ENCODE data around the gene SMAP1.

SMAP1 gene

DNA sequence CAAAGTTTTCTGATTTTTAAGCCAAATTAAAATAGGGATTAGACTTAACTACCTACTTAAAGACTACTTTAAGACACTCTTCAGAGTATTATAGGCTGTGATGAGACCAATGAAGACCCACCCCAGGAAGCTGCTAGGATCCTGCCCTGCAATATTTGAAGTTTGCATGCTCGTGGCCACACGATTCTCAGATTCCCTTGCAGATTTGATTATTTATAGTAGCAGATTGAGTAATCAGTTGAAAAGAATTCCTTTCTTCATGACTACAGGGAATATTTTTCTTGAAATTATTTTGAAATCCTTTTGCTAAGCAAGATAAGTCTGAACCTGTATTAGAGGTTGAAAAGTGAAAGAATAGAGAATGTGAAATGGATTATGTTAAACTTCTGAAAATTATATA lies 166.8 kb downstream of the SMAP1 start:
- POLR2A ChIA-PET: no interaction called here
- CTCF ChIA-PET: interaction anchor here (1.2 kb wide), 1 partner anchor 127 kb away, joined by 4 read pairs; no protein-coding TSS in a partner anchor
- TF ChIP-seq, protein P1, sequence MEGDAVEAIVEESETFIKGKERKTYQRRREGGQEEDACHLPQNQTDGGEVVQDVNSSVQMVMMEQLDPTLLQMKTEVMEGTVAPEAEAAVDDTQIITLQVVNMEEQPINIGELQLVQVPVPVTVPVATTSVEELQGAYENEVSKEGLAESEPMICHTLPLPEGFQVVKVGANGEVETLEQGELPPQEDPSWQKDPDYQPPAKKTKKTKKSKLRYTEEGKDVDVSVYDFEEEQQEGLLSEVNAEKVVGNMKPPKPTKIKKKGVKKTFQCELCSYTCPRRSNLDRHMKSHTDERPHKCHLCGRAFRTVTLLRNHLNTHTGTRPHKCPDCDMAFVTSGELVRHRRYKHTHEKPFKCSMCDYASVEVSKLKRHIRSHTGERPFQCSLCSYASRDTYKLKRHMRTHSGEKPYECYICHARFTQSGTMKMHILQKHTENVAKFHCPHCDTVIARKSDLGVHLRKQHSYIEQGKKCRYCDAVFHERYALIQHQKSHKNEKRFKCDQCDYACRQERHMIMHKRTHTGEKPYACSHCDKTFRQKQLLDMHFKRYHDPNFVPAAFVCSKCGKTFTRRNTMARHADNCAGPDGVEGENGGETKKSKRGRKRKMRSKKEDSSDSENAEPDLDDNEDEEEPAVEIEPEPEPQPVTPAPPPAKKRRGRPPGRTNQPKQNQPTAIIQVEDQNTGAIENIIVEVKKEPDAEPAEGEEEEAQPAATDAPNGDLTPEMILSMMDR (IDR thresholded peaks at IDR 0.05; ENCODE audit: control extremely low read depth, extremely low read depth, low read depth, missing control alignments): no peak
- DNase-seq (ENCODE audit: extremely low spot score): no peak

DNA sequence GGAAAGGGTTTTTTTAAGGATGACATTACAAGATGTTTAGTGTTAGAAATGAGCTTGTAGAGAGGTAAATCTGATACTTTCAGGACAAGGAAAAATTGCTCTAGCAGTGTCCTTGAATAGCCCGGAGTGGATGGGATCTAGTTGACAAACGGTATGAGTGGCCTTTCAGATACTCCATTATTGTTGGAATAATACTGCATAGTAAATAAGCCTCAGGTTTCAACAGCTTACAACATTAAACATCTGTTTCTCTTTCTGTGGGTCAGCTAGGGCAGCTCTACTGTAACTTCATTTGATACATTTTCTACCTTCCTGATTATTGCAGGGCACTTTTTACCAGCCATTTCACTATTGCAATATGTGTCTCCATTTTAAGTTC lies 171.2 kb downstream of the SMAP1 start:
- ChIA-PET CTCF (interaction anchor here (1.2 to 2.9 kb wide), 4 partner anchors 12 to 132 kb away, joined by 3 to 15 read pairs (median 4); no protein-coding TSS in a partner anchor), POLR2A (no interaction called here)
- TF ChIP-seq, protein P1 (IDR thresholded peaks at IDR 0.05; ENCODE audit: control extremely low read depth, extremely low read depth, low read depth, missing control alignments): no peak
- DNase-seq (ENCODE audit: extremely low spot score): no peak

DNA sequence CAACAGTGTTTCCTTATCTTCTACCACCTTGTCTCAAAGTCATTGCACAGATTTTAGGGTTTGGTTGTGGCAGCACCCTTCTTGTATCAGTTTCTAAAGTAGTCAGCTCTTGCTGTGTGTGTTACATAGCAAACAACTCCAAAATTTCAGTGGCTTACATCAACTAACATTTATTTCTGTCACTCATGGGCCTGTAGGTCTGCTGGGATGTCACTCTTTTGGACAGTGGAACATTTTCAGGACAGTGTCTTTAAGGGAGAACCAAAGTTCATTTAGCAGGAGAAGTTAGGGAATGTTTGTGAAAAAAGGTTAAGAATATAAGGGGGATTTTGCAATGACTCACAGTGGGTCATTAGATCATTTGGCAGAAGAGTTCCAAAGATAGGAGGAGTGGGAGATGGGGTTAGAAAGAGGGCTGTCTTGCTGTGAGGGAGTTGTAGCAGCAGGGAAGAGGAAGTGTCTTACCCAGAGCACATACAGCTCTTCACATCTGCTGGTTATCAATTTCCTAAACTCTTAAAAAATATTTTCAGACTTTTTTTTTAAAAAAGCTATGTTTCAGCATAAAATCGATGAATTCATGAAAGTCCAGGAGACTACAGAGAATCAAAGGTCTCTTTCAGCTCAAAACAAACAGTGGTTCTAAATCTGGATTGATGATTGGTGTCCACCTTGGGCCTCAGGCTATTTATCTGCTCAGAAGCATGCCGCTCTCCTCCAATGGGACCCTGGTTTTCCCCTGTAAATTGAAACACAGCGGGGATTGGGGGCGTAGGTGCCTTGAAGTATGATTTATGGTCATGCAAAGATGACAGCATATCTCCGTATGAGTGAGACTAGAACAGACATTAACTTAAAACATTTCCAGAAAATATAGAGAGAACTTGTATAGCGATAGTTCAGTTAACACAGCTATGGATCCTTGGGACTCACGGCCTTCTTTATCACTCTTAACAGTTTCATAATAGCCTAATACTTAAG lies 171.9 kb downstream of the SMAP1 start:
- no peak for DNase-seq (ENCODE audit: extremely low spot score)
- CTCF ChIA-PET: interaction anchor here (1.0 to 2.9 kb wide), 7 partner anchors 7 to 132 kb away, joined by 3 to 15 read pairs (median 4); no protein-coding TSS in a partner anchor
- POLR2A ChIA-PET: no interaction called here
- TF ChIP-seq, protein P1 (IDR thresholded peaks at IDR 0.05; ENCODE audit: control extremely low read depth, extremely low read depth, low read depth, missing control alignments): no peak

DNA sequence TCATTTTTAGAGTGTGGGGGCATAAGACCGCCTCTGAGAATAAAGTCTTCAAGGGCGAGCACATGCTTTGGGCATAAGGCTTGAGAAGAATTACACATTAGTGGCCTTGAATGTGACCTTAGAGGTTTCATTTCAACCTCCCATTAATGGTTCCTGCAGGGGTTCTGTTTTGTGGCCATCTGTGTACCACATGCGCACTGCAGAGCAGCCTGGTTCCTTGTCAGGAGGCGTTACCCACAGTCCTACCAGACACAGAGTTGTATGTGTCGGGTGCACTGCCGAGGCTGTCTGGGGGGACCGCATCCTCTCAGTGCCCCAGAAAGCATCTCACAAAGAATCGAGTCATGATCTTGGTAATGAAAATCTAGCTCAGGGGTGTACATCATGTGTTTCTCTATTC lies 173.4 kb downstream of the SMAP1 start:
- DNase-seq (ENCODE audit: extremely low spot score): no peak
- CTCF ChIA-PET: interaction anchor here (1.0 to 1.4 kb wide), 2 partner anchors 9 to 43 kb away, joined by 4 read pairs; no protein-coding TSS in a partner anchor
- TF ChIP-seq, protein P1 (IDR thresholded peaks at IDR 0.05; ENCODE audit: control extremely low read depth, extremely low read depth, low read depth, missing control alignments): no peak
- POLR2A ChIA-PET: no interaction called here

DNA sequence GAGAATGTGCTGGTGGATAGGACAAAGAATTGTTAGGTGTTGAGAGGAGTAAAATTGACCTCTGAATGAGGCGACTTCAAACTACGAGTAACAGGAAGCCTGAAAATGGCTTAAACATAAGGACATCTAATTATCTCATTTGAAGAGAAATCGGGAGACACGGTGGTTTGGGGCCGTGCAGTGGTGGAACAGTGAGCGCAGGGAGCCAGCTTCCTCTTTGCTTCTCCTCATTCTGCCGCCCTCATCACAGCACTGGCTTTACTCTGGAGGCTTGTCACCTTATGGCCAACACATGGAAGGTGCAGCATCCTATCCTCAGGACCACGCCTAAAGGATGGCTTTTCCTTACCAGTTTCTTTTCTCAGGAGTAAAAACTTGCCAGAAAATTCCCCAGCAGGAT lies 174.9 kb downstream of the SMAP1 start:
- ChIA-PET POLR2A (interaction anchor here (0.6 kb wide), 1 partner anchor 49 kb away, joined by 3 read pairs; no protein-coding TSS in a partner anchor), CTCF (interaction anchor here (1.2 to 1.5 kb wide), 4 partner anchors 10 to 42 kb away, joined by 3 to 6 read pairs (median 4); no protein-coding TSS in a partner anchor)
- no peak for DNase-seq (ENCODE audit: extremely low spot score)
- TF ChIP-seq, protein P1 (IDR thresholded peaks at IDR 0.05; ENCODE audit: control extremely low read depth, extremely low read depth, low read depth, missing control alignments): no peak

DNA sequence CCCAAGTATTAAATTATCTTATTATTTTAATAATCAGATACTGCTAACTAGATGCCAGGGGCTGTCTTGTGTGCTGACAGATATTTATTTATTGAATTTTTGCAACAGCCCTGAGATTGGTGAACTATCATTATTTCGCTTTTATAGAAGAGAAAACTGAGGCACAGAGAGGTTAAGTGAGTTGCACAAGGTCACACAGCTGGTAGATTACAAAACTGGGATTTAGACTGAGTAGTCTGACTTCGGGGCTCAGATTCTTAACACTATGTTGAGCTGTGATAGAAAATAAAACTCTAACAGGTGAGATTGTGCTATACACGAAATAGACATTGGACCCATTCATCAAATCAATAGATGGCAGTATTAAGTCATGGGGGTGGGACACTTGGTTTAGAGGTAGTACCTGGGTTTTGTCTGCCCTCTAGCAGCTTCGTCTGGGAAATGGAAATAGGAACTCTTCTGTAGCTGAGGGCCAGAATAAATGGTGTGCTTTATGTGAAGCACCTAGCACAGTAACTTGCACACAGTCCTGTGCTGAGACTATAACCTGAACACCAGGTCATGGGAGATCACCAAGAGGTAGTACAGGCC lies 175.7 kb downstream of the SMAP1 start:
- DNase-seq (ENCODE audit: extremely low spot score): no peak
- TF ChIP-seq, protein P1 (IDR thresholded peaks at IDR 0.05; ENCODE audit: control extremely low read depth, extremely low read depth, low read depth, missing control alignments): no peak
- POLR2A ChIA-PET: no interaction called here
- CTCF ChIA-PET: interaction anchor here (0.9 to 1.5 kb wide), 5 partner anchors 11 to 38 kb away, joined by 3 to 6 read pairs (median 3); no protein-coding TSS in a partner anchor

Measured in GM10248 (cell line).